Glutamatergic neuron (in vitro differentiated cells): ENCODE measurements around the gene GLI2. TPM values are rescaled to one million over a fixed set of nuclear protein-coding genes. Genes with fewer than 3 reads are reported as not detected.

Source experiments
- DNase-seq: peaks from one replicate; pipeline ENCODE4 v3.0.0; 2022
- H3K27ac Mint-ChIP-seq: one replicate; pipeline ENCODE4 v1.8.0; 2020; ENCODE audit warnings: mild to moderate bottlenecking, mixed read lengths, inconsistent platforms; ENCODE audit not compliant: unreplicated experiment
- H3K27me3 Mint-ChIP-seq: one replicate; pipeline ENCODE4 v1.8.0; 2020; ENCODE audit warnings: mild to moderate bottlenecking, moderate library complexity, mixed read lengths, inconsistent platforms; ENCODE audit not compliant: unreplicated experiment
- H3K36me3 Mint-ChIP-seq: one replicate; pipeline ENCODE4 v1.8.0; 2020; ENCODE audit warnings: mild to moderate bottlenecking, mixed read lengths, inconsistent platforms; ENCODE audit not compliant: unreplicated experiment
- H3K4me1 Mint-ChIP-seq: one replicate; pipeline ENCODE4 v1.8.0; 2020; ENCODE audit warnings: mild to moderate bottlenecking, low read depth, mixed read lengths, inconsistent platforms; ENCODE audit not compliant: unreplicated experiment
- H3K4me3 Mint-ChIP-seq: one replicate; pipeline ENCODE4 v1.8.0; 2020; ENCODE audit warnings: mild to moderate bottlenecking, mixed read lengths, inconsistent platforms; ENCODE audit not compliant: unreplicated experiment
- H3K9me3 Mint-ChIP-seq: one replicate; pipeline ENCODE4 v1.8.0; 2020; ENCODE audit warnings: mild to moderate bottlenecking, moderate library complexity, mixed read lengths, inconsistent platforms; ENCODE audit not compliant: unreplicated experiment
- CTCF ChIP-seq: fragments of 200-600 bp; sonication (generic); IDR thresholded peaks from one replicate; pipeline ENCODE4 v1.5.0; 2021; ENCODE audit not compliant: partially characterized antibody, unreplicated experiment
- total RNA-seq: library from RNA; stranded (reverse); fragmentation: NEBNext Ultra II Directional; extraction: Animal tissue kit (Norgen Biotek cat#: 25700); gene quantifications from one replicate; pipeline ENCODE4 v1.2.1, GENCODE V29; 2021; ENCODE audit not compliant: unreplicated experiment

GLI2 gene
- total RNA-seq, 1 donor from 2014 or later = 3.9 TPM

- TF ChIP-seq CTCF = no peak
- Mint-ChIP-seq H3K36me3 (no peaks in the 10 kb centered on the region), H3K4me3 (no peak overlapping the region), H3K9me3 (peaks cover 5% of the 10 kb centered on the region), H3K27me3 (peaks cover 4% of the 10 kb centered on the region), H3K27ac (peak overlapping the region; percentile 62), H3K4me1 (peaks cover 14% of the 10 kb centered on the region)
- peak; percentile 3 for DNase-seq
These were observed 22.8 kb downstream of the GLI2 start for GRCh38 chr2:120758181-120759144.

- peaks cover 14% of the 10 kb centered on the region for H3K4me1 Mint-ChIP-seq
- no peaks in the 10 kb centered on the region for H3K36me3 Mint-ChIP-seq
- no peak overlapping the region for H3K4me3 Mint-ChIP-seq
- peaks cover 9% of the 10 kb centered on the region for H3K27me3 Mint-ChIP-seq
- peaks cover 7% of the 10 kb centered on the region for H3K9me3 Mint-ChIP-seq
- DNase-seq = peak; percentile 3
- TF ChIP-seq CTCF = no peak
- no peak overlapping the region for H3K27ac Mint-ChIP-seq
These were observed 24.1 kb downstream of the GLI2 start for GRCh38 chr2:120759543-120760331.

- peaks cover 9% of the 10 kb centered on the region for H3K27me3 Mint-ChIP-seq
- DNase-seq = peak; percentile 11
- peaks cover 15% of the 10 kb centered on the region for H3K4me1 Mint-ChIP-seq
- no peak for TF ChIP-seq CTCF
- no peak overlapping the region for H3K4me3 Mint-ChIP-seq
- peaks cover 7% of the 10 kb centered on the region for H3K9me3 Mint-ChIP-seq
- no peaks in the 10 kb centered on the region for H3K36me3 Mint-ChIP-seq
- peak overlapping the region; percentile 2 for H3K27ac Mint-ChIP-seq
These were observed 24.9 kb downstream of the GLI2 start for GRCh38 chr2:120760446-120761135.

GRCh38 chr2:120761164-120761861, 25.6 kb downstream of the GLI2 start:
- no peak for TF ChIP-seq CTCF
- peak; percentile 5 for DNase-seq
- Mint-ChIP-seq H3K9me3 (peaks cover 7% of the 10 kb centered on the region), H3K36me3 (no peaks in the 10 kb centered on the region), H3K4me1 (peaks cover 22% of the 10 kb centered on the region), H3K4me3 (no peak overlapping the region), H3K27me3 (peaks cover 9% of the 10 kb centered on the region), H3K27ac (peak overlapping the region; percentile 2)
